K562 (cell line): Measurements from ENCODE around the gene MMEL1. TPM values are rescaled to one million over a fixed set of nuclear protein-coding genes. Genes with fewer than 3 reads are reported as not detected.

Experiments
- ATF1 ChIP-seq, 2 experiments: fragments of 450-650 bp in 1 of 2; IDR thresholded peaks; 2 replicates each; pipeline ENCODE4 v1.6.1; 2016; ENCODE audit warnings: missing compliant biosample characterization in 1 of 2, missing genetic modification characterization in 1 of 2
- CC2D1A ChIP-seq: fragments of 450-650 bp; IDR thresholded peaks from 2 replicates; pipeline ENCODE4 v1.6.1; 2017; ENCODE audit warnings: mild to moderate bottlenecking
- CREB3 ChIP-seq: fragments of 450-650 bp; conservative IDR thresholded peaks from 2 replicates; pipeline ENCODE4 v1.6.1; 2016; ENCODE audit warnings: missing genetic modification characterization, low read depth, mild to moderate bottlenecking, missing compliant biosample characterization, moderate library complexity
- CREM ChIP-seq: IDR thresholded peaks from 2 replicates; pipeline ENCODE4 v1.6.1; 2014; ENCODE audit warnings: antibody characterized with exemption, low read depth
- E2F6 ChIP-seq, 2 experiments: IDR thresholded peaks; 2 replicates each; pipeline ENCODE4 v1.6.1; 2011; ENCODE audit warnings: borderline replicate concordance in 1 of 2, control low read depth in 1 of 2, low read depth in 1 of 2, low read length in 1 of 2, mild to moderate bottlenecking in 1 of 2, mixed read lengths in 1 of 2, moderate library complexity in 1 of 2; ENCODE audit not compliant: insufficient read depth in 1 of 2, insufficient read length in 1 of 2, poor library complexity in 1 of 2, severe bottlenecking in 1 of 2; ENCODE audit errors: extremely low read depth in 1 of 2
- EP400 ChIP-seq: fragments of 450-650 bp; IDR thresholded peaks from 2 replicates; pipeline ENCODE4 v1.6.1; 2017; ENCODE audit warnings: antibody characterized with exemption, mild to moderate bottlenecking, moderate library complexity
- FOXK2 ChIP-seq, 2 experiments: fragments of 450-650 bp; IDR thresholded peaks in 1 of 2; conservative IDR thresholded peaks in 1 of 2; 2 replicates each; pipeline ENCODE4 v1.6.1; 2016; ENCODE audit warnings: low read depth in 2 of 2, mild to moderate bottlenecking in 1 of 2
- GATAD2B ChIP-seq: fragments of 450-650 bp; IDR thresholded peaks from 2 replicates; pipeline ENCODE4 v1.6.1; 2017; ENCODE audit warnings: mild to moderate bottlenecking, borderline replicate concordance
- HMG20A ChIP-seq: fragments of 450-650 bp; formaldehyde crosslinking; conservative IDR thresholded peaks from 2 replicates; pipeline ENCODE4 v1.4.0; 2020; ENCODE audit warnings: mild to moderate bottlenecking, mixed read lengths
- NEUROD1 ChIP-seq: fragments of 150-350 bp; IDR thresholded peaks from 2 replicates; pipeline ENCODE4 v1.6.1; 2014; ENCODE audit warnings: borderline replicate concordance, low read length, low read depth; ENCODE audit not compliant: partially characterized antibody
- NRF1 ChIP-seq, 2 experiments: fragments of 450-650 bp; IDR thresholded peaks in 1 of 2; conservative IDR thresholded peaks in 1 of 2; 2 replicates each; pipeline ENCODE4 v1.6.1; 2014; ENCODE audit warnings: mild to moderate bottlenecking in 2 of 2
- RB1 ChIP-seq: fragments of 450-650 bp; IDR thresholded peaks from 2 replicates; pipeline ENCODE4 v1.6.1; 2017; ENCODE audit warnings: low read depth, mild to moderate bottlenecking
- TAF1 ChIP-seq: IDR thresholded peaks from 2 replicates; pipeline ENCODE4 v1.6.1; 2011; ENCODE audit warnings: mild to moderate bottlenecking, low read length, moderate library complexity; ENCODE audit not compliant: insufficient read depth, control insufficient read depth, severe bottlenecking; ENCODE audit errors: extremely low read depth
- ZBTB17 ChIP-seq: fragments of 450-650 bp; formaldehyde crosslinking; IDR thresholded peaks from 2 replicates; pipeline ENCODE4 v1.4.0; 2020; ENCODE audit warnings: mild to moderate bottlenecking
- ZFP1 ChIP-seq: fragments of 450-650 bp; formaldehyde crosslinking; IDR thresholded peaks from 2 replicates; pipeline ENCODE4 v1.4.0; 2020; ENCODE audit warnings: mild to moderate bottlenecking, mixed read lengths
- ZNF143 ChIP-seq: sonication (generic); formaldehyde crosslinking; IDR thresholded peaks from 2 replicates; pipeline ENCODE4 v1.9.0; 2022; ENCODE audit warnings: mild to moderate bottlenecking, missing genetic modification reagents
- ZNF232 ChIP-seq: sonication (generic); formaldehyde crosslinking; IDR thresholded peaks from 2 replicates; pipeline ENCODE4 v1.8.0; 2022; ENCODE audit warnings: mild to moderate bottlenecking, missing genetic modification reagents
- ZNF57 ChIP-seq: fragments of 450-650 bp; formaldehyde crosslinking; IDR thresholded peaks from 2 replicates; pipeline ENCODE4 v1.4.0; 2020; ENCODE audit warnings: mild to moderate bottlenecking, moderate library complexity
- ZNF740 ChIP-seq, 3 experiments: fragments of 200-800 bp in 1 of 3; sonication (Bioruptor generic) in 1 of 3; sonication (generic) in 1 of 3; formaldehyde crosslinking in 1 of 3; IDR thresholded peaks; 2 replicates each; pipeline versions ENCODE4 v1.6.1 to v1.8.0; 2016 to 2022; ENCODE audit warnings: mild to moderate bottlenecking in 2 of 3, missing compliant biosample characterization in 2 of 3, missing genetic modification characterization in 2 of 3, missing genetic modification reagents in 1 of 3
- polyA plus RNA-seq, 8 experiments: library from polyadenylated mRNA; depleted of rRNA in 4 of 8; stranded (reverse) in 5 of 8; unstranded in 3 of 8; fragments of >200 nt; fragmentation: Nextera tagmentation in 2 of 8; fragmentation: Illumina TruSeq in 1 of 8; extraction: Ambion mirVana in 2 of 8; extraction: Trizol in 1 of 8; gene quantifications; 2 replicates each; pipeline versions ENCODE4 v1.2.1 to v1.2.3, GENCODE V29; 2011 to 2014; ENCODE audit warnings: inconsistent platforms in 1 of 8, missing spikeins in 1 of 8
- total RNA-seq, 7 experiments: library from RNA; depleted of rRNA in 6 of 7; stranded (reverse); fragments of >200 nt in 6 of 7; fragmentation: Illumina TruSeq in 2 of 7; extraction: Trizol in 2 of 7; gene quantifications; 2 replicates each; pipeline versions ENCODE4 v1.2.1 to v1.2.3, GENCODE V29; 2011 to 2021; ENCODE audit warnings: low replicate concordance in 1 of 7

Gene MMEL1
- total and polyA plus RNA-seq, 9 of the 15 experiments (the other 6 are each of a cell fraction or from before 2014, with no cell fraction given), result not detected

- TF ChIP-seq ZFP1 (CRISPR knock-in tag) (no peak), HMG20A (no peak), EP400 (no peak), ATF1 (CRISPR knock-in tag; IDR thresholded peaks at IDR 0.05) (no peak), ATF1 (tag; IDR thresholded peaks at IDR 0.05) (peak; percentile 43), FOXK2 (conservative IDR thresholded peaks at IDR 0.05 in 1 of 2, IDR thresholded peaks at IDR 0.05 in 1 of 2; ENCODE audit: low read depth in 2 of 2) (no peak), ZNF740 (CRISPR knock-in tag; IDR thresholded peaks at IDR 0.05) (no peak), ZNF740 (tag; IDR thresholded peaks at IDR 0.05) (no peak), RB1 (peak; percentile 23; the same call in 1 of the 2 replicates), ZNF143 (CRISPR knock-in tag) (no peak), ZNF57 (CRISPR knock-in tag) (no peak), CREB3 (no peak), CREM (0 out of 2 replicates have a peak, but pooled peaks have one; percentile 8), NRF1 (conservative IDR thresholded peaks at IDR 0.05 in 1 of 2, IDR thresholded peaks at IDR 0.05 in 1 of 2) (peak; percentile 22 to 44; a peak in 3 of 4 replicates), CC2D1A (no peak), ZNF232 (CRISPR knock-in tag) (no peak), ZBTB17 (CRISPR knock-in tag) (no peak), NEUROD1 (peak; percentile 70), TAF1 (no peak), E2F6 (IDR thresholded peaks at IDR 0.05; ENCODE audit: borderline replicate concordance in 1 of 2, extremely low read depth in 1 of 2, insufficient read depth in 1 of 2, insufficient read length in 1 of 2, low read depth in 1 of 2, low read length in 1 of 2, poor library complexity in 1 of 2, severe bottlenecking in 1 of 2) (no peak), GATAD2B (no peak)
These were observed 21.8 kb downstream of the MMEL1 start (continued) for GRCh38 chr1:2611031-2611501.
